ENCODE data around the gene GPD1L.
"Not testable (repeated sequence)": the region's sequence is repeated elsewhere in the genome, so short reads cannot be mapped to it uniquely, and the experiment has no call there.

GPD1L gene

GRCh38 chr3:32186097-32186496 lies 79.7 kb downstream of the GPD1L start:
- peak in 1 of 2 experiments; percentile 22 for DNase-seq

- peak; percentile 84 to 85 for DNase-seq
These were observed 80.5 kb downstream of the GPD1L start for GRCh38 chr3:32186876-32187275.

GRCh38 chr3:32189693-32190092 lies 83.3 kb downstream of the GPD1L start:
- no peak for DNase-seq

GRCh38 chr3:32190556-32190955 lies 84.1 kb downstream of the GPD1L start:
- not testable (repeated sequence) for DNase-seq

- no peak for DNase-seq
These were observed 86.7 kb downstream of the GPD1L start for GRCh38 chr3:32193101-32193500.

- DNase-seq, result no peak
These were observed 88.2 kb downstream of the GPD1L start for GRCh38 chr3:32194653-32195052.

GRCh38 chr3:32195995-32196540 lies 89.6 kb downstream of the GPD1L start:
- no peak for DNase-seq

GRCh38 chr3:32197991-32198390 lies 91.6 kb downstream of the GPD1L start:
- DNase-seq, result no peak

GRCh38 chr3:32198714-32199113 lies 92.3 kb downstream of the GPD1L start:
- DNase-seq, result no peak

- no peak for DNase-seq
These were observed 94.1 kb downstream of the GPD1L start for GRCh38 chr3:32200490-32200889.

GRCh38 chr3:32200992-32201758 lies 94.8 kb downstream of the GPD1L start:
- DNase-seq, result no peak

- DNase-seq, result no peak
These were observed 96.1 kb downstream of the GPD1L start for GRCh38 chr3:32202496-32202895.

GRCh38 chr3:32203854-32204253 lies 97.4 kb downstream of the GPD1L start:
- peak; percentile 66 to 78 for DNase-seq

GRCh38 chr3:32208447-32208846 lies 102.0 kb downstream of the GPD1L start:
- DNase-seq, result no peak

GRCh38 chr3:32215185-32215584 lies 108.8 kb downstream of the GPD1L start:
- peak in 1 of 2 experiments; percentile 19 for DNase-seq

- DNase-seq, result peak; percentile 96 to 99
These were observed 109.9 kb downstream of the GPD1L start for GRCh38 chr3:32216172-32216783.

GRCh38 chr3:32217339-32217738 lies 110.9 kb downstream of the GPD1L start:
- no peak for DNase-seq

All from NCI-H526 (cell line).